Measurements from ENCODE around the gene AQP7.
"Not testable (repeated sequence)": the region's sequence is repeated elsewhere in the genome, so short reads cannot be mapped to it uniquely, and the experiment has no call there.

Gene AQP7

DNA sequence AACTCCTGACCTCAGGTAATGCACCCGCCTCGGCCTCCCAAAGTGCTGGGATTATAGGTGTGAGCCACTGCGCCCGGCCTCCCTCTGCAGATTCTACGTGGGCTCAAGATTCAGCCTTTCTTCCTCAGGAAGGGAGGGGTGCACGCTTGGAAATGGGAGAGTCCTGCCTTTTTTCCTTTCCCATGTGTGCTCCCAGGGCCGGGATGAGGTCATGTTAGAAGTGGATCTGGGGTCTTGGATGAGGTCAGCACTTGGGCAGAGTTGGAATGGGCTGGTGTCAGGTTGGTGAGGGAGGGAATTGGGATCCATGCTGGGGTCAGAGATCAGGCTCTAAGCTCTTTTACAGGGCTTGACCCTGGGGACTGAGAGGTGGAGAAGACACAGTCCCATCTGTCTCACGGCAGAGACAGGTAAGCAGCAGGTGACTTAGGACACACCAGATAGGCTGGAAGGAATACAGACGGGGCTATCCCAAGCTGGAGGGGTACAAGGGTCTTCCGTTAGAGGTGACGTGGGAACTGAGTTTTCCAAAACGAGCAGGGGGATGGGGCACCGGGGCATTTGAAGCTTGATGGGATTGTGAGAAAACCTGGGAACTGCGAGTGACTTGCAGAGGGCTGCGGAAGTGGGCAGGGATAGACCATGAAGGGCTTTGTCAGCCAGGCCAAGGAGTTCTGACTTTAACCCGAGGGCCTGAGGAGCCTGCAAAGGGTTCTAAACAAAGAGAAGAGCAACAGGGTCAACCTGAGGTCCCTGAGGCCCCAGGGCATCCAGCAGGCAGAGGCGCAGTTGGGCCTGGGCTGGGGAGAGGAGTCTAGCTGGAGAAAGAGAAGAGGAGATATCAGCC is 1.8 kb upstream of the AQP7 start:
- Histone ChIP-seq H3F3A (ENCODE audit: insufficient read depth, low read length) (no peaks in the 10 kb centered on the region), H3K36me3 (replicated peaks; ENCODE audit: insufficient read depth, low read length) (no peaks in the 10 kb centered on the region), H3K4me2 (ENCODE audit: low read depth, low read length) (no peak overlapping the region), H3K27ac (ENCODE audit: low read length) (no peak overlapping the region), H2AFZ (ENCODE audit: low read length) (no peak overlapping the region), H3K79me2 (ENCODE audit: low read length) (no peaks in the 10 kb centered on the region), H3K4me1 (ENCODE audit: low read length) (no peaks in the 10 kb centered on the region), H3K4me3 (ENCODE audit: low read length) (no peak overlapping the region), H3K9ac (ENCODE audit: low read length) (no peak overlapping the region), H3K27me3 (replicated peaks; ENCODE audit: insufficient read depth, low read length) (no peaks in the 10 kb centered on the region), H3K9me2 (replicated peaks; ENCODE audit: insufficient read depth, low read length) (no peaks in the 10 kb centered on the region), H4K20me1 (ENCODE audit: insufficient read depth, low read length) (no peaks in the 10 kb centered on the region), H3K9me3 (replicated peaks; ENCODE audit: insufficient read depth, low read length) (no peaks in the 10 kb centered on the region)
- TF ChIP-seq, protein P1, sequence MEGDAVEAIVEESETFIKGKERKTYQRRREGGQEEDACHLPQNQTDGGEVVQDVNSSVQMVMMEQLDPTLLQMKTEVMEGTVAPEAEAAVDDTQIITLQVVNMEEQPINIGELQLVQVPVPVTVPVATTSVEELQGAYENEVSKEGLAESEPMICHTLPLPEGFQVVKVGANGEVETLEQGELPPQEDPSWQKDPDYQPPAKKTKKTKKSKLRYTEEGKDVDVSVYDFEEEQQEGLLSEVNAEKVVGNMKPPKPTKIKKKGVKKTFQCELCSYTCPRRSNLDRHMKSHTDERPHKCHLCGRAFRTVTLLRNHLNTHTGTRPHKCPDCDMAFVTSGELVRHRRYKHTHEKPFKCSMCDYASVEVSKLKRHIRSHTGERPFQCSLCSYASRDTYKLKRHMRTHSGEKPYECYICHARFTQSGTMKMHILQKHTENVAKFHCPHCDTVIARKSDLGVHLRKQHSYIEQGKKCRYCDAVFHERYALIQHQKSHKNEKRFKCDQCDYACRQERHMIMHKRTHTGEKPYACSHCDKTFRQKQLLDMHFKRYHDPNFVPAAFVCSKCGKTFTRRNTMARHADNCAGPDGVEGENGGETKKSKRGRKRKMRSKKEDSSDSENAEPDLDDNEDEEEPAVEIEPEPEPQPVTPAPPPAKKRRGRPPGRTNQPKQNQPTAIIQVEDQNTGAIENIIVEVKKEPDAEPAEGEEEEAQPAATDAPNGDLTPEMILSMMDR (IDR thresholded peaks at IDR 0.05; ENCODE audit: low read length) = no peak
- TF ChIP-seq EZH2phosphoT487 (IDR thresholded peaks at IDR 0.05; ENCODE audit: low read length) (no peak), EZH2 (optimal IDR thresholded peaks at IDR 0.05; ENCODE audit: low read depth, low read length) (no peak)
- DNase-seq = no peak

DNA sequence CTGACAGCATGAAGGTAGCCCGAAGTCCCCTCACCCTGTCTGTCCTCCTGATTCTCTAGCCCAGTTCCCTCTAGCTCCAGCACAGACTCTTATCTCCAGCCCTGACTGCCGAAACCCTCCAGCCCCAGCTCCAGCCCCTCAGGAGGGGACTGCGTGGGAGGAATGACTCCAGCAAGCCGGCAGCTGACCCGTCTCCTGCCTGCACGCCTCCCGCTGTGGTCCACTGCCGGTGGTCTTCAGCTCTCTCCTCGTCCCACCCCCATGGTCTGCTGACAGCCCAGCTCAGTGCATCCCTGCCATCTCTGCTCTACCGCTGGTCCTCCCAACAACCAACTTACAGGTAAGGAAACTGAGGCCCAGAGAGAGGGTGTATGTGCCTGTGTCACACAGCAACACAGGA is 559 bp downstream of the AQP7 start:
- DNase-seq; H3K27ac ChIP-seq (ENCODE audit: low read length): not testable (repeated sequence)

DNA sequence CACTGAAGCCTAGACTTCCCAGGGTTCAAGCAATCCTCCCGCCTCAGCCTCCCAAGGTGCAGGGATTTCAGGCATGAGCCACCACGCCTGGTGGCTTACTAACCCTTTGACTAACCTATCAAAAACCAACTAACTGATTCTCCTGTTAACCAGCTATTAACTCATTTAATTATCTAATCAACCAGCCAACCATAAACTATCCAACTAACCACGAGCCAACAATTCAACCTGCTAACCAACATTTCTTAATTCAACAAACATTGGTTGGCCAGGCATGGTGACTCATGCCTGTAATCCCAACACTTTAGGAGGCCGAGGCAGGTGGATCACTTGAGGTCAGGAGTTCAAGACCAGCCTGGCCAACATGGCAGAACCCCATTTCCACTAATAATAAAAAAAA is 3.3 kb downstream of the AQP7 start:
- H3K27me3 ChIP-seq (replicated peaks; ENCODE audit: insufficient read depth, low read length); DNase-seq; H2AFZ ChIP-seq (ENCODE audit: low read length); H3K4me2 ChIP-seq (ENCODE audit: low read depth, low read length); H3K9ac ChIP-seq (ENCODE audit: low read length); H3F3A ChIP-seq (ENCODE audit: insufficient read depth, low read length); H3K36me3 ChIP-seq (replicated peaks; ENCODE audit: insufficient read depth, low read length); H3K9me2 ChIP-seq (replicated peaks; ENCODE audit: insufficient read depth, low read length); H3K9me3 ChIP-seq (replicated peaks; ENCODE audit: insufficient read depth, low read length); H3K4me1 ChIP-seq (ENCODE audit: low read length); H3K79me2 ChIP-seq (ENCODE audit: low read length); H3K4me3 ChIP-seq (ENCODE audit: low read length); H3K27ac ChIP-seq (ENCODE audit: low read length); H4K20me1 ChIP-seq (ENCODE audit: insufficient read depth, low read length): not testable (repeated sequence)

More for the DNA sequence above, 559 bp downstream of the AQP7 start:
- not testable (repeated sequence) for H3K9ac ChIP-seq (ENCODE audit: low read length); H4K20me1 ChIP-seq (ENCODE audit: insufficient read depth, low read length); H3K4me1 ChIP-seq (ENCODE audit: low read length); H3K9me2 ChIP-seq (replicated peaks; ENCODE audit: insufficient read depth, low read length); H3K36me3 ChIP-seq (replicated peaks; ENCODE audit: insufficient read depth, low read length); H3F3A ChIP-seq (ENCODE audit: insufficient read depth, low read length); H3K27me3 ChIP-seq (replicated peaks; ENCODE audit: insufficient read depth, low read length); H2AFZ ChIP-seq (ENCODE audit: low read length); H3K4me2 ChIP-seq (ENCODE audit: low read depth, low read length); H3K9me3 ChIP-seq (replicated peaks; ENCODE audit: insufficient read depth, low read length); H3K4me3 ChIP-seq (ENCODE audit: low read length); H3K79me2 ChIP-seq (ENCODE audit: low read length)

DNA sequence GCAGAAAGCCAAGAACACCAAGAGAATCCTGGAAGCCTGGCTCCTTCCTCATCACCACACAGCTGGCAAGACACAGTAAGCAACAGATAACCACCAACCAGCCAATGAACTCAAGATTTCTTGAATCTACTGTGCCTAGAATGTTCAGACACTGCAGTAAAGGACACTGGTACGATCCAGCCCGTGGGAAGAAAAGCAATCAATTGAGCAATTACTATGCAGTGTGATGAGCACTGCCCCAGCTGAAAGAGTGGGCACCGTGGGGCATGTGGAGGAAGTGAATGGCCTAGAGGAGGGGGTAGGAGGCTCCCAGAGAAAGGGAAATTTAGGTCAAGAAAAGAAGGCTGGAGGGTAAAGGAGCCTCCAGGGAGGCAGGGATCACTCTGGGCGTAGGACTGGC is 4.6 kb downstream of the AQP7 start:
- not testable (repeated sequence) for H3K4me2 ChIP-seq (ENCODE audit: low read depth, low read length)

DNA sequence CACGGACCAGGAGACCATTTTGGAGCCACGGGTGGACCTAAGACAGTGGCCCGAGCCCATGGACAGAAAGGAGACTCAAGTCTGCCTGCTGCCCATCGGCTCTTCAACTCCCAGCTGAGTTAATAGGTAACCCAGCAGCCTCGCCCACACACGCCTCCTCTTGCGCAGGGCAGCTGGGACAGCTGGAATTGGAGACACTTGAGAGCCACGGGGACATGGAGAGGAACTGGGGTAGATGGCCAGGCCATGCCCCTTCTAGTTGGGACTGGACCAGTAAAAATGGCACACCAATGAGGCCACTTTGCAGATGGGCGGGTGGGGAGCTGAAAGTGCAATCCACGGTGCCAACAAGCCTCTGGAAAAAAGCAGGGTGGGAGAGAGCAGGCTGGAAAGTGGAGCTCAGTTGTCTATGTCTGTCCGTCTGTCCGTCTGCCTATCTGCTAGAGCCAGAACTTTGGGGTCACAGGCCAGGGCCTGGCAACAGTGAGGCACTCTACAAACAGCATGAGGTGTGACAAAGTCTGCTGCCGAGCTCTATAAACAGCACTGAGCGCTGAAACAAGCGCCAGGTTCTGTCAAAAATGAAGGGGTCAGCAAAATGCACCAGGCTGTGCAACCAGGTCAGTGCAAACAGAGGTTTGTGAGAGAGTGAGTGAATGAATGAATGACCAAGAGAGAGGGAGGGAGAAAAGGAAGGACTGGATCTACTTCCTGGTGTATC is 7.0 kb downstream of the AQP7 start:
- not testable (repeated sequence) for H3F3A ChIP-seq (ENCODE audit: insufficient read depth, low read length); H3K27ac ChIP-seq (ENCODE audit: low read length); DNase-seq; H3K36me3 ChIP-seq (replicated peaks; ENCODE audit: insufficient read depth, low read length); H2AFZ ChIP-seq (ENCODE audit: low read length); H3K9ac ChIP-seq (ENCODE audit: low read length); H3K9me2 ChIP-seq (replicated peaks; ENCODE audit: insufficient read depth, low read length); H3K4me1 ChIP-seq (ENCODE audit: low read length); H3K4me3 ChIP-seq (ENCODE audit: low read length); H3K27me3 ChIP-seq (replicated peaks; ENCODE audit: insufficient read depth, low read length); H3K9me3 ChIP-seq (replicated peaks; ENCODE audit: insufficient read depth, low read length); H4K20me1 ChIP-seq (ENCODE audit: insufficient read depth, low read length); H3K4me2 ChIP-seq (ENCODE audit: low read depth, low read length); H3K79me2 ChIP-seq (ENCODE audit: low read length)

More for the DNA sequence above, 4.6 kb downstream of the AQP7 start:
- H2AFZ ChIP-seq (ENCODE audit: low read length); H4K20me1 ChIP-seq (ENCODE audit: insufficient read depth, low read length); H3K4me1 ChIP-seq (ENCODE audit: low read length); H3K9me3 ChIP-seq (replicated peaks; ENCODE audit: insufficient read depth, low read length); H3K79me2 ChIP-seq (ENCODE audit: low read length); H3K9me2 ChIP-seq (replicated peaks; ENCODE audit: insufficient read depth, low read length); H3K4me3 ChIP-seq (ENCODE audit: low read length); H3K27ac ChIP-seq (ENCODE audit: low read length); DNase-seq; H3K36me3 ChIP-seq (replicated peaks; ENCODE audit: insufficient read depth, low read length); H3K27me3 ChIP-seq (replicated peaks; ENCODE audit: insufficient read depth, low read length); H3K9ac ChIP-seq (ENCODE audit: low read length); H3F3A ChIP-seq (ENCODE audit: insufficient read depth, low read length): not testable (repeated sequence)

DNA sequence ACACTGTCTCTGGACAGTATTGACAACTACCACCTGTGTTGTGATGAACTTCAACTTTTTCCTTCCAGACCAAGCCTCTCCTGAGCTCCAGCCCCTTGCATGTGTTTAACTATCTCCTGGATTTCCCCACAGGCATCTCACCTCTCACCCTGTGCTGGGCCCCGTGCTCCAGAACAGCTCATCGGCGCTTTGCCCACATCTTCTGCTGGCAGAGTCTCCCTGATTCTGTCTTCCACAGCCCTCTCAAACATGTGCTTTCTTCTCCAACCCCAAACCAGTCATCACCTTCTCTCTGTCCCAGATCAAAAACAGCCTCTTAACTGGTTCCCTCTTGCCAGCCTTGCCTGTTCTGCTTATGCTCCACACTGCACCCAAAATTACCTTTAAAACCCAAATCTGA is 8.4 kb downstream of the AQP7 start:
- not testable (repeated sequence) for H3K79me2 ChIP-seq (ENCODE audit: low read length); H3K27me3 ChIP-seq (replicated peaks; ENCODE audit: insufficient read depth, low read length); H3K9me2 ChIP-seq (replicated peaks; ENCODE audit: insufficient read depth, low read length); H3K27ac ChIP-seq (ENCODE audit: low read length); DNase-seq; H3F3A ChIP-seq (ENCODE audit: insufficient read depth, low read length); H3K4me2 ChIP-seq (ENCODE audit: low read depth, low read length); H3K4me1 ChIP-seq (ENCODE audit: low read length); H3K9ac ChIP-seq (ENCODE audit: low read length); H3K36me3 ChIP-seq (replicated peaks; ENCODE audit: insufficient read depth, low read length); H2AFZ ChIP-seq (ENCODE audit: low read length); H3K4me3 ChIP-seq (ENCODE audit: low read length); H3K9me3 ChIP-seq (replicated peaks; ENCODE audit: insufficient read depth, low read length); H4K20me1 ChIP-seq (ENCODE audit: insufficient read depth, low read length)
